Erythroblast (primary cell): ENCODE measurements around the gene NDOR1.

Source experiments
- GATA1 ChIP-seq: IDR thresholded peaks from 2 replicates; pipeline ENCODE4 v1.6.1; 2011; ENCODE audit warnings: low read depth, mild to moderate bottlenecking, control low read depth, low read length, moderate library complexity
- POLR2A ChIP-seq: IDR thresholded peaks from 2 replicates; pipeline ENCODE4 v1.6.1; 2011; ENCODE audit warnings: mild to moderate bottlenecking, low read length

GRCh38 chr9:137214620-137215019 is 9.1 kb downstream of the NDOR1 start:
- TF ChIP-seq POLR2A (no peak), GATA1 (no peak)
